Right kidney (tissue), 1 donor: Measurements from ENCODE around the gene ERVK3-1.

Experiments
- DNase-seq: peaks from one replicate; pipeline ENCODE4 v3.0.0-alpha.2; 2016

ERVK3-1 gene

GRCh38 chr19:58361900-58362271, 56.7 kb downstream of the ERVK3-1 start:
- no peak for DNase-seq

- DNase-seq = peak; percentile 99
Measured at GRCh38 chr19:58362272-58362994, 57.3 kb downstream of the ERVK3-1 start, which contains the start of gene ZNF497. Gene ZNF497 (minus strand): TSS chr19:58362751. CDS start chr19:58357635, 5,116 bp downstream.

DNA sequence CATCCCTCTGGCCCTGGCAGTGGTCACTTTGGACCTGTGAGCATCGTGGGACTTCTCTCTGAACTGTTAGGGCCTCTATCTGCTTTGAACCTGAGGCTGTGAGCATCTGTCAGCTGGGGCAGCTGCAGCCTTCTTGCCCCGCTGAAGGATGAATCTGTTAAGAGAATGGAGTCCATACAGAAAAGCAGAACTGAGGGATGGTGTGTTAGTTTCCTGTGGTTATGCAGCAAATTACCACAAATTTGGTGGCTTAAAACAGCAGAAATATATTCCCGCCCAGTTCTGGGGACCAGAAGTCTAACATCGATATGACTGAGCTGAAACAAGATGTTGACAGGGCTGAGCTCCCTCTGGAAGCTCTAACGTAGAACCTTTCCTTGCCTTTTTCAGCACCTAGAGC, 59.0 kb downstream of the ERVK3-1 start:
- DNase-seq = no peak
